ENCODE data around the gene MB21D2.
"Not testable (repeated sequence)": the region's sequence is repeated elsewhere in the genome, so short reads cannot be mapped to it uniquely, and the experiment has no call there.

The MB21D2 gene

DNA sequence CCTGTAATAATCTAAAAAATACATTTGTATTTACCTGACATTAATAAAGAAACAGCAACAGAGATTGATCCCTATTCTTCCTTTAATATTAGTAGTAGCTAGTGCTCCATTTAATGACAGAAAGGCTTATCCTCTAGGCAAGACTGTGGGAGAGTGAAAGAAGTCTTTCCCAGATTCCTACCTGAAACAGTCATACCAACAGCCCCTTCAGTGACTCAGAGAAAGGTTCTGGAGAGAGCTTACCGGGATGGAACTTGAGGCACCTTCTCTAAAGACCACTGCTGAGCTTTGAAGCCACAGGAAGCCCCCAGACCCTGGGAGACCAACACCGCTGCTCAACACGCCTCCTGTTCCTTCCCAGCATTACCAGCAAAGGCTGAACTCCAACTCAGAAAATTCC lies 123.4 kb downstream of the MB21D2 start:
- Histone ChIP-seq H3K36me3 (ENCODE audit: insufficient read depth, low read length) (peaks cover 9% of the 10 kb centered on the region), H3K27me3 (ENCODE audit: insufficient read depth, low read length) (no peaks in the 10 kb centered on the region), H3K9ac (ENCODE audit: low read depth, low read length) (no peak overlapping the region), H3K9me3 (ENCODE audit: insufficient read depth, low read depth, low read length) (no peaks in the 10 kb centered on the region), H3K27ac (ENCODE audit: low read depth, low read length) (no peak overlapping the region), H3K4me3 (ENCODE audit: low read length) (no peak overlapping the region), H3K4me1 (ENCODE audit: insufficient read depth, low read length) (no peaks in the 10 kb centered on the region)
- WGBS = 84% methylated on average over 3 of the region's 3 CpGs

GRCh38 chr3:192788816-192789515 lies 128.7 kb downstream of the MB21D2 start:
- H3K9me3 ChIP-seq (ENCODE audit: insufficient read depth, low read depth, low read length); H3K9ac ChIP-seq (ENCODE audit: low read depth, low read length); H3K36me3 ChIP-seq (ENCODE audit: insufficient read depth, low read length); H3K27ac ChIP-seq (ENCODE audit: low read depth, low read length); H3K27me3 ChIP-seq (ENCODE audit: insufficient read depth, low read length); H3K4me1 ChIP-seq (ENCODE audit: insufficient read depth, low read length); H3K4me3 ChIP-seq (ENCODE audit: low read length): not testable (repeated sequence)
- WGBS = 96% methylated on average over 57 of the region's 57 CpGs

DNA sequence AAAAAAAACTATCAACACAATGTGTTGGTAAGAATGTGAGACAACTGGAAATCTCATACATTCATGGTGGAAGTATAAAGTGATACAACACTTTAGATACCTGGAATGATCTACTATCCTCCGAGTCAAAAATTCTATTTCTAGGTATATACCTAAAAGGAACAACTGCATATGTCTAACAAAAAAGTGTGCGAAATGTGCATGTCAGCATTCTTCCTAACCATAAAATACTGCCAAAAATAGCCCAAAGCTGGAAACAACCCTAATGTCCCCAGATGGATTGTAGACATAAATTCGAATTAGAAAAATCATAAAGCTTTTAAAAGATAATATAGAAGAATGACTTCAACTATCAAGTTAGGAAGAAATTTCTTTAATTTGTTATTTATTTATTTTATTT lies 139.1 kb downstream of the MB21D2 start:
- WGBS = 93% methylated on average over 2 of the region's 3 CpGs
- Histone ChIP-seq H3K9ac (ENCODE audit: low read depth, low read length) (no peak overlapping the region), H3K4me1 (ENCODE audit: insufficient read depth, low read length) (no peaks in the 10 kb centered on the region), H3K27me3 (ENCODE audit: insufficient read depth, low read length) (no peaks in the 10 kb centered on the region), H3K4me3 (ENCODE audit: low read length) (no peak overlapping the region), H3K36me3 (ENCODE audit: insufficient read depth, low read length) (no peaks in the 10 kb centered on the region), H3K9me3 (ENCODE audit: insufficient read depth, low read depth, low read length) (peaks cover 24% of the 10 kb centered on the region), H3K27ac (ENCODE audit: low read depth, low read length) (no peak overlapping the region)

DNA sequence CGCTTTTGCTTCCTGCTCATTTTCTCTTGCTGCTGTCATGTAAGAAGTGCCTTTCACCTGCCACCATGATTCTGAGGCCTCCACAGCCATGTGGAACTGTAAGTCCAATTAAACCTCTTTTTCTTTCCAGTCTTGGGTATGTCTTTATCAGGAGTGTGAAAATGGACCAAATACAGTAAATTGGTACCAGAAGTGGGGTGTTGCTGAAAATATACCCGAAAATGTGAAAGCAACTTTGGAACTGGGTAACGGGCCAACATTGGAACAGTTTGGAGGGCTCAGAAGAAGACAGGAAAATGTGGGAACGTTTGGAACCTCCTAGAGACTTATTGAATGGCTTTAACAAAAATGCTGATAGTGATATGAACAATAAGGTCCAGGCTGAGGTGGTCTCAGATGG lies 143.3 kb downstream of the MB21D2 start:
- 88% methylated on average over 4 of the region's 4 CpGs for WGBS
- not testable (repeated sequence) for H3K27ac ChIP-seq (ENCODE audit: low read depth, low read length); H3K36me3 ChIP-seq (ENCODE audit: insufficient read depth, low read length); H3K4me3 ChIP-seq (ENCODE audit: low read length); H3K4me1 ChIP-seq (ENCODE audit: insufficient read depth, low read length); H3K9ac ChIP-seq (ENCODE audit: low read depth, low read length); H3K27me3 ChIP-seq (ENCODE audit: insufficient read depth, low read length)
- peaks cover 24% of the 10 kb centered on the region for H3K9me3 ChIP-seq (ENCODE audit: insufficient read depth, low read depth, low read length)

DNA sequence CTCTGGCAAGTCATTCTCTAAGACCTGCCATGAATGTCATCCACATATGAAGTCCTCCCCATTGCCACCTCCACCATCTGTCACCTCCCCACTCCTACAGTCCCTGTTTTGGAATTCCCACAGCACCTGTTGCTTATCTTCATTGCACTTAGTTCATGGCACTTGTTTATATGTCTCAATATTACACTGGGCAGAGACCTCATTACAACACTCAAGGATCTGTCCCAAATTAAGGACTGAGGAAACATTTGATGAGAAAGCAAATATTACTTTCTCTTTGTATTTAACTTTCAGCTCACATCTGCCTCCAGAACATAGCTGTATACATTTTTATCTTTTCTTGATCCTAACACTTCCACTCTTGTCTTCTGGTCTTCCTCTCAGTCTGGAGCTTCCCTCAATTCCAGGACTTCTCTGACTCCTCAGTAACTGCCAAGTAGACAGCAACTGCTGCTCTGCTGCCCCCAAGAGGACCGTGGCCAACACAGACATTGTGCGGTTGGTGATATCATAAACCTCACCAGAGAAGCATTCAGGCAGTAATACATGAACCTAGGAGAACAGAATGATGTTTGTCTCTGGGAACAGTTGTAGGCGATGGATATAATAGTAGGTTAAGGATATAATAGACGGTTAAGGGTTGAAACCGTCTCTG lies 145.3 kb downstream of the MB21D2 start:
- Histone ChIP-seq H3K36me3 (ENCODE audit: insufficient read depth, low read length) (no peaks in the 10 kb centered on the region), H3K4me1 (ENCODE audit: insufficient read depth, low read length) (no peaks in the 10 kb centered on the region), H3K27me3 (ENCODE audit: insufficient read depth, low read length) (no peaks in the 10 kb centered on the region), H3K9me3 (ENCODE audit: insufficient read depth, low read depth, low read length) (peaks cover 19% of the 10 kb centered on the region), H3K27ac (ENCODE audit: low read depth, low read length) (no peak overlapping the region), H3K4me3 (ENCODE audit: low read length) (no peak overlapping the region), H3K9ac (ENCODE audit: low read depth, low read length) (no peak overlapping the region)
- 42% methylated on average over 5 of the region's 5 CpGs for WGBS

- H3K4me1 ChIP-seq (ENCODE audit: insufficient read depth, low read length) = no peaks in the 10 kb centered on the region
- WGBS = 94% methylated on average over 7 of the region's 7 CpGs
- H3K27ac ChIP-seq (ENCODE audit: low read depth, low read length) = no peak overlapping the region
- no peak overlapping the region for H3K4me3 ChIP-seq (ENCODE audit: low read length)
- no peaks in the 10 kb centered on the region for H3K27me3 ChIP-seq (ENCODE audit: insufficient read depth, low read length)
- H3K9me3 ChIP-seq (ENCODE audit: insufficient read depth, low read depth, low read length) = no peaks in the 10 kb centered on the region
- no peak overlapping the region for H3K9ac ChIP-seq (ENCODE audit: low read depth, low read length)
- H3K36me3 ChIP-seq (ENCODE audit: insufficient read depth, low read length) = no peaks in the 10 kb centered on the region
These were observed 159.0 kb downstream of the MB21D2 start for GRCh38 chr3:192758654-192759053.

DNA sequence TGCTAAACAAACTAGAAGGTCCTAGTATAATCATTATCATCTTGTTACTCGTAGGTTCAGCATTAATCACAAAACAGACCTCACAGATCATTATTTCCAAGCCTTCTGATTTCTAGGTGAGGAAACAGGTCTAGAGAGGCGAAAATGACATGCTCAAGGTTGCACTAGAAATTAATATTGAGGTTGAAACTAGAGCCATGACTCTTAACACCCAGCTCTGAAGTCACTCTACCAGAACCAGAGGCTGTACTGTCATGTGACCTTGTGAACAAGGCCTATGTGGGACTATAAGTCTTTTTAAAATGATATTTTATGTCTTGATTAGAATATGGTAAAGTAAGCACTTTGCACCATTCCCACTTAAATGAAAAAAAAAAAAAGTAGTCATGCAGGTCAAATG lies 166.5 kb downstream of the MB21D2 start:
- H3K27ac ChIP-seq (ENCODE audit: low read depth, low read length) = no peak overlapping the region
- H3K9me3 ChIP-seq (ENCODE audit: insufficient read depth, low read depth, low read length) = no peaks in the 10 kb centered on the region
- H3K9ac ChIP-seq (ENCODE audit: low read depth, low read length) = no peak overlapping the region
- H3K4me1 ChIP-seq (ENCODE audit: insufficient read depth, low read length) = peaks cover 42% of the 10 kb centered on the region
- H3K36me3 ChIP-seq (ENCODE audit: insufficient read depth, low read length) = no peaks in the 10 kb centered on the region
- H3K4me3 ChIP-seq (ENCODE audit: low read length) = no peak overlapping the region
- H3K27me3 ChIP-seq (ENCODE audit: insufficient read depth, low read length) = no peaks in the 10 kb centered on the region
- WGBS = 100% methylated on average over 2 of the region's 2 CpGs

- H3K9me3 ChIP-seq (ENCODE audit: insufficient read depth, low read depth, low read length) = no peaks in the 10 kb centered on the region
- WGBS = 91% methylated on average over 5 of the region's 5 CpGs
- H3K9ac ChIP-seq (ENCODE audit: low read depth, low read length) = no peak overlapping the region
- no peak overlapping the region for H3K27ac ChIP-seq (ENCODE audit: low read depth, low read length)
- peaks cover 42% of the 10 kb centered on the region for H3K4me1 ChIP-seq (ENCODE audit: insufficient read depth, low read length)
- H3K4me3 ChIP-seq (ENCODE audit: low read length) = no peak overlapping the region
- H3K36me3 ChIP-seq (ENCODE audit: insufficient read depth, low read length) = no peaks in the 10 kb centered on the region
- no peaks in the 10 kb centered on the region for H3K27me3 ChIP-seq (ENCODE audit: insufficient read depth, low read length)
These were observed 167.5 kb downstream of the MB21D2 start for GRCh38 chr3:192750201-192750600.

DNA sequence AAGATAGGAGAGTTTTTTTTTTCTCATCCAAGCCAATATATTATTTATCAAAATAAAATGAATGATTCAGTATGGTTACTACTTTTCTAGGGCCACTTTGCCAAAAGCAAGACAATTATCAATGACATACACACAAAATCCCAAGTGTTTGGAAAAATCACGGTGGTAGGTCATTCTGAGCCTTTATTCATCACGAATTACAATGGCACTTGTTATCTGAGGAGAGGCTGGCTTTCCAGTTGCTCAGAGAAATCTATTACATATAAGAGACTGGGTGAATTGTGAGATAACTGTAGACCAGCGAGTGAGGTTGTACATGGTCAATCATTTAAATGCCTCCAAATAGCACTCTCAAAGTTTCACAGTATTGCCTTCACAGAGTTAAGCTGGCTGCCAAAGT lies 169.9 kb downstream of the MB21D2 start:
- no peaks in the 10 kb centered on the region for H3K9me3 ChIP-seq (ENCODE audit: insufficient read depth, low read depth, low read length)
- H3K27ac ChIP-seq (ENCODE audit: low read depth, low read length) = no peak overlapping the region; the same call in 1 of the 2 replicates
- H3K27me3 ChIP-seq (ENCODE audit: insufficient read depth, low read length) = no peaks in the 10 kb centered on the region
- WGBS = 87% methylated on average over 2 of the region's 3 CpGs
- no peak overlapping the region for H3K9ac ChIP-seq (ENCODE audit: low read depth, low read length)
- H3K4me1 ChIP-seq (ENCODE audit: insufficient read depth, low read length) = peaks cover 42% of the 10 kb centered on the region
- H3K36me3 ChIP-seq (ENCODE audit: insufficient read depth, low read length) = no peaks in the 10 kb centered on the region
- no peak overlapping the region for H3K4me3 ChIP-seq (ENCODE audit: low read length)

GRCh38 chr3:192747145-192747544 lies 170.5 kb downstream of the MB21D2 start:
- H3K9ac ChIP-seq (ENCODE audit: low read depth, low read length) = no peak overlapping the region
- peak overlapping the region; percentile 24; the same call in 1 of the 2 replicates for H3K27ac ChIP-seq (ENCODE audit: low read depth, low read length)
- no CpG with 5 or more reads among the region's 1 CpG for WGBS
- H3K9me3 ChIP-seq (ENCODE audit: insufficient read depth, low read depth, low read length) = no peaks in the 10 kb centered on the region
- peaks cover 42% of the 10 kb centered on the region for H3K4me1 ChIP-seq (ENCODE audit: insufficient read depth, low read length)
- no peak overlapping the region for H3K4me3 ChIP-seq (ENCODE audit: low read length)
- H3K36me3 ChIP-seq (ENCODE audit: insufficient read depth, low read length) = no peaks in the 10 kb centered on the region
- H3K27me3 ChIP-seq (ENCODE audit: insufficient read depth, low read length) = no peaks in the 10 kb centered on the region

Data from HUES64 (cell line).